HUES48 (cell line): ENCODE data around the gene MICAL2.

Experiments
- H3K27ac ChIP-seq: one replicate; pipeline ENCODE4 v1.7.0; 2013; ENCODE audit warnings: low read depth, low read length, inconsistent platforms
- H3K27me3 ChIP-seq: 2 replicates; pipeline ENCODE4 v1.6.1; 2013; ENCODE audit warnings: mild to moderate bottlenecking, low read length; ENCODE audit not compliant: control insufficient read depth, insufficient read depth
- H3K36me3 ChIP-seq: 2 replicates; pipeline ENCODE4 v1.6.1; 2013; ENCODE audit warnings: low read length; ENCODE audit not compliant: control insufficient read depth, insufficient read depth
- H3K4me1 ChIP-seq: 2 replicates; pipeline ENCODE4 v1.6.1; 2013; ENCODE audit warnings: mild to moderate bottlenecking, low read length; ENCODE audit not compliant: control insufficient read depth, insufficient read depth
- H3K4me3 ChIP-seq: 2 replicates; pipeline ENCODE4 v1.5.1; 2013; ENCODE audit warnings: mild to moderate bottlenecking, low read depth, low read length
- H3K9ac ChIP-seq: 2 replicates; pipeline ENCODE4 v1.6.1; 2013; ENCODE audit warnings: mild to moderate bottlenecking, low read depth, low read length, moderate library complexity
- H3K9me3 ChIP-seq: 2 replicates; pipeline ENCODE4 v1.6.1; 2013; ENCODE audit warnings: low read length; ENCODE audit not compliant: control insufficient read depth, insufficient read depth

MICAL2 gene

DNA sequence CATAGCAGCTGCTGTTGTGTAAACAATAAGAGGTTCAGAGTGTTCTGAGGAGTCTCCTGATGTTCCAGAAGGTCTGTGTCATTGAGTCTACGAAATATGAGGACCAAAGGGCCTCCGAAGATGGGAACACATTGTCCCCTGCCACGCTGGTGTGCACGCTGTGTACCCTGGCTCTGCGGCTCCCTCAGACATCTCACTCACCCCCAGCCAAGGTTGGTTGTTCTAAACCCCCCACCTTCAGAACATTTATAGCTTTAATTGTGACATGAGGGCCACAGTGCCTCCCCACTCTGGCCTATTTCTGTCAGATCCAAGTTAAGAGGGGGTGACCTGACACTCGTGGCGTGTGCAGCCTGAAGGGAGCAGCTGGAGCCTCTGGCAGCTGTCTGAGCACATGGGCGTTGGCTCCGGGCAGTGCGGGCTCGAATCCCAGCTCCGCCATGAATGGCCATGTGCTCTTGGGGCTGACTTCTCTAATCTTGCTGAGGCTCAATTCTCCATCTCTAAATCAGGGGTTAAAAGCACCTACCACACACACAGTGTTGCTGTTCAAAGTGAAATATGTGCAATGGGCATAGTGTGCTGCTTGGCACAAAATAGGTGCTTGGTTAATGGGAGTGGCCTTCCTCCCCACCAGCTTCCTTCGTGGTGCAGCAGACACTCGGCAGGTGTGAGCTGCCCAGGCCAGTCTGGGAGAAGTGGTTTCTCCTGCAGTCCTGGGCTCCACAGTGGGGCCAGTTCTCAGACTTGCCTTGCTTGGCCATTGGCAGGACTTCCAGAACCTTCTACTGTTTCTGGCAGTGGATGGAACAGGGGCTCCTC, 39.7 kb upstream of the MICAL2 start:
- no peaks in the 10 kb centered on the region for H3K27me3 ChIP-seq
- peaks cover 16% of the 10 kb centered on the region for H3K4me1 ChIP-seq
- no peak overlapping the region for H3K4me3 ChIP-seq
- no peak overlapping the region for H3K27ac ChIP-seq
- no peaks in the 10 kb centered on the region for H3K36me3 ChIP-seq
- no peaks in the 10 kb centered on the region for H3K9me3 ChIP-seq
- no peak overlapping the region for H3K9ac ChIP-seq

GRCh38 chr11:12071574-12071973, 38.8 kb upstream of the MICAL2 start:
- peaks cover 12% of the 10 kb centered on the region for H3K4me1 ChIP-seq
- H3K27ac ChIP-seq, result no peak overlapping the region
- H3K9me3 ChIP-seq, result no peaks in the 10 kb centered on the region
- no peak overlapping the region for H3K4me3 ChIP-seq
- no peaks in the 10 kb centered on the region for H3K36me3 ChIP-seq
- H3K27me3 ChIP-seq, result no peaks in the 10 kb centered on the region
- H3K9ac ChIP-seq, result no peak overlapping the region

DNA sequence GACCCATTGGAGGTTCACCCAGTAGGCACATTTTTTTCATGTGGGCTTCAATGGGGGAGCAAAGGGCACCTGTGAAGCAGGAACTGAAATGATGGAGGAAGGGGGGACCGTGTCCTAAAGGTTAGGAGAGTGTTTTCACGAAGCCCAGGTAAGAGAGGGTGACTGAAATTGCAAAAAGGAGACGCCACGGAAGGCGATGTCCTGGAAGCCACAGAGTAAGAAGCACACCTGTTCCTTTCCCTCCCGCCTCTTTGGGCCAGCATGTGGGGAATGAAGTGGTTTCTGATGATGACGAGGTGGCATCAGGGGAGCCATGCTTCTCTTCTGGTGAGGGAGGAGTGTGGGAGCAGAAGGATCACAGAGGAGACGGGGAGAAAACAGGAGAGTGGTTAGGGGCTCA, 37.0 kb upstream of the MICAL2 start:
- no peaks in the 10 kb centered on the region for H3K4me1 ChIP-seq
- H3K27ac ChIP-seq, result no peak overlapping the region
- no peaks in the 10 kb centered on the region for H3K36me3 ChIP-seq
- no peak overlapping the region for H3K9ac ChIP-seq
- H3K4me3 ChIP-seq, result no peak overlapping the region
- H3K9me3 ChIP-seq, result no peaks in the 10 kb centered on the region
- no peaks in the 10 kb centered on the region for H3K27me3 ChIP-seq

- Histone ChIP-seq H3K4me1 (no peaks in the 10 kb centered on the region), H3K9me3 (no peaks in the 10 kb centered on the region), H3K36me3 (no peaks in the 10 kb centered on the region), H3K4me3 (no peak overlapping the region), H3K27me3 (no peaks in the 10 kb centered on the region), H3K9ac (no peak overlapping the region), H3K27ac (no peak overlapping the region)
Observed at GRCh38 chr11:12073886-12074285, 36.5 kb upstream of the MICAL2 start.

- H3K9me3 ChIP-seq, result no peaks in the 10 kb centered on the region
- H3K27ac ChIP-seq, result no peak overlapping the region
- H3K36me3 ChIP-seq, result no peaks in the 10 kb centered on the region
- H3K9ac ChIP-seq, result no peak overlapping the region
- H3K4me3 ChIP-seq, result no peak overlapping the region
- no peaks in the 10 kb centered on the region for H3K4me1 ChIP-seq
- no peaks in the 10 kb centered on the region for H3K27me3 ChIP-seq
Observed at GRCh38 chr11:12074529-12075195, 35.7 kb upstream of the MICAL2 start.

DNA sequence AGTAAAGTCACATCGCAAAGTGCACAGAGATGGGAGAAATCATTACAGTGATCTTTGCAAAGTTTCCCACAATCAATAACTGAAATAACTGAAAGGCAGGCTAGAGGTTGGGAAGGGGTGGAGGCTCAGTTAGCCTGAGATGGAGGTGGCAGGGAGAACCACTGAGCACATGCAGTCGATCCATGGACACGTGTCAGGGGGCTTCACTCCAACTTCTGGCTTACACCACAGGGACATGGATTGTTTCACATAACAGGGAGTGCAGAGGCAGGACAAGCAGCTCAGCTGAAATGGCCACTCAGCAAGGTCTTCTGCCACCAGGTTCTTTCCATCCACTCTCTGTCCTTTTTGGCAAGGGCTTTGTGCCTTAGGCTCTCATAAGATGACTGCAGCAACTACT, 35.1 kb upstream of the MICAL2 start:
- Histone ChIP-seq H3K9ac (no peak overlapping the region), H3K9me3 (no peaks in the 10 kb centered on the region), H3K4me1 (peaks cover 4% of the 10 kb centered on the region), H3K27me3 (no peaks in the 10 kb centered on the region), H3K36me3 (no peaks in the 10 kb centered on the region), H3K27ac (no peak overlapping the region), H3K4me3 (no peak overlapping the region)

- no peak overlapping the region for H3K9ac ChIP-seq
- peaks cover 5% of the 10 kb centered on the region for H3K4me1 ChIP-seq
- H3K27ac ChIP-seq, result no peak overlapping the region
- H3K36me3 ChIP-seq, result no peaks in the 10 kb centered on the region
- H3K4me3 ChIP-seq, result no peak overlapping the region
- H3K9me3 ChIP-seq, result no peaks in the 10 kb centered on the region
- no peaks in the 10 kb centered on the region for H3K27me3 ChIP-seq
Observed at GRCh38 chr11:12075822-12076821, 34.3 kb upstream of the MICAL2 start.

DNA sequence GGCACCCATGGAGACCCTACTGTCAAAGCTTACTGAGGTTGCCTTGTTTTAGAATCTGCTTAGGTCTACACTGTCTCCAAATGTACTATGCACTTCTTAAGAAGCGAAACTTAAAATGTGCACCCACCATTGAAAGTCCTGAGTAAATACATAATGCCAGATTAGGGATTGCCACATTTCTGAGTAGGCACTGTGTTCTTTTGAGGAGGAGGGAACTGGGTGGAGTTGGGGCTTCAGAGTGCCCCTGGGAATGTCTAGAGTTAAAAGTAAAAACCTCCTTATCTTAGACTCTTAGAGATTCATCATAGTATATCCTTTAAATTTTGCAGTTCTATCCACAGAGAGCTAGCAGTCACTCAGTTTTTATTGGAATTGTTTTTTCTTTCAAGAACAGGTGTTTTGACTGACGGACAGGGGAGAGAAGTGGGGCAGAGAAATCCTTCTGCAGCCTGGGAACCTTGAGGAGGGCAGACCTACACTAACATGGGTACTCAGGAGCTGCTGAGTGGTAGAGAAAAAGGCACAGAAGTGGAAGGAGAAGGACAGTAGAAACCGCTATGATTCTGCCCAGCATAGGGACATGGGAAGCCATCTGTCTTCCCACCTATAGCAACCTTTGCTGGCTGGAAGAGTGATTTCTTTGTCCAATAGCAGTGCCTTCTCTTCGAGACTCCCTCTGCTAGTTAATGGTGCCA, 33.4 kb upstream of the MICAL2 start:
- no peak overlapping the region for H3K4me3 ChIP-seq
- H3K27ac ChIP-seq, result no peak overlapping the region
- peaks cover 5% of the 10 kb centered on the region for H3K4me1 ChIP-seq
- no peaks in the 10 kb centered on the region for H3K27me3 ChIP-seq
- no peak overlapping the region for H3K9ac ChIP-seq
- H3K9me3 ChIP-seq, result no peaks in the 10 kb centered on the region
- H3K36me3 ChIP-seq, result no peaks in the 10 kb centered on the region

- Histone ChIP-seq H3K9me3 (no peaks in the 10 kb centered on the region), H3K27ac (no peak overlapping the region), H3K27me3 (no peaks in the 10 kb centered on the region), H3K4me3 (no peak overlapping the region), H3K4me1 (peaks cover 5% of the 10 kb centered on the region), H3K36me3 (no peaks in the 10 kb centered on the region), H3K9ac (no peak overlapping the region)
Observed at GRCh38 chr11:12077535-12078280, 32.7 kb upstream of the MICAL2 start.
